ENCODE results near the gene GALNT16.

The GALNT16 gene

GRCh38 chr14:69262516-69262915, 2.6 kb downstream of the GALNT16 start:
- POLR2A ChIA-PET (ENCODE audit: low non-redundant PET): no interaction called here
- no peak for DNase-seq (ENCODE audit: low spot score)
- H3K27ac ChIP-seq: no peak overlapping the region
- TF ChIP-seq CTCF (conservative IDR thresholded peaks at IDR 0.05; ENCODE audit: low read depth): no peak
- CTCF ChIA-PET: interaction anchor here (0.5 to 0.6 kb wide), 3 partner anchors 31 to 239 kb away, joined by 3 read pairs; no protein-coding TSS in a partner anchor

GRCh38 chr14:69263364-69263763, 3.4 kb downstream of the GALNT16 start:
- ChIA-PET CTCF (interaction anchor here (0.7 kb wide), 1 partner anchor 927 kb away, joined by 3 read pairs; no protein-coding TSS in a partner anchor), POLR2A (ENCODE audit: low non-redundant PET) (no interaction called here)
- H3K27ac ChIP-seq: no peak overlapping the region
- DNase-seq (ENCODE audit: low spot score): peak; percentile 39
- no peak for TF ChIP-seq CTCF (conservative IDR thresholded peaks at IDR 0.05; ENCODE audit: low read depth)

- TF ChIP-seq CTCF (conservative IDR thresholded peaks at IDR 0.05; ENCODE audit: low read depth): no peak
- DNase-seq (ENCODE audit: low spot score): no peak
- POLR2A ChIA-PET (ENCODE audit: low non-redundant PET): no interaction called here
- CTCF ChIA-PET: interaction anchor here (0.7 kb wide), 1 partner anchor 926 kb away, joined by 3 read pairs; no protein-coding TSS in a partner anchor
- no peak overlapping the region for H3K27ac ChIP-seq
Observed at GRCh38 chr14:69263771-69264170, 3.8 kb downstream of the GALNT16 start.

- DNase-seq (ENCODE audit: low spot score): no peak
- H3K27ac ChIP-seq: no peak overlapping the region
- TF ChIP-seq CTCF (conservative IDR thresholded peaks at IDR 0.05; ENCODE audit: low read depth): no peak
- POLR2A ChIA-PET (ENCODE audit: low non-redundant PET): no interaction called here
- CTCF ChIA-PET: interaction anchor here (1.2 kb wide), 1 partner anchor 76 kb away, joined by 3 read pairs; no protein-coding TSS in a partner anchor
Observed at GRCh38 chr14:69266572-69267345, 6.8 kb downstream of the GALNT16 start.

- POLR2A ChIA-PET (ENCODE audit: low non-redundant PET): no interaction called here
- no peak overlapping the region for H3K27ac ChIP-seq
- CTCF ChIA-PET: interaction anchor here (1.2 kb wide), 1 partner anchor 75 kb away, joined by 3 read pairs; no protein-coding TSS in a partner anchor
Observed at GRCh38 chr14:69267492-69267891, 7.5 kb downstream of the GALNT16 start.

GRCh38 chr14:69268223-69268622, 8.3 kb downstream of the GALNT16 start:
- no peak for DNase-seq (ENCODE audit: low spot score)
- TF ChIP-seq CTCF (conservative IDR thresholded peaks at IDR 0.05; ENCODE audit: low read depth): no peak
- CTCF ChIA-PET: interaction anchor here (0.6 to 1.2 kb wide), 3 partner anchors 8 to 114 kb away, joined by 3 to 6 read pairs (median 3); partner anchors contain the start of gene GALNT16
- no peak overlapping the region for H3K27ac ChIP-seq
- POLR2A ChIA-PET (ENCODE audit: low non-redundant PET): no interaction called here

More at GRCh38 chr14:69267492-69267891, 7.5 kb downstream of the GALNT16 start:
- no peak for DNase-seq (ENCODE audit: low spot score)
- TF ChIP-seq CTCF (conservative IDR thresholded peaks at IDR 0.05; ENCODE audit: low read depth): no peak

Data from RWPE1 (cell line).